OCI-LY7 (cell line): Measurements from ENCODE around the gene IRF8. TPM values are rescaled to one million over a fixed set of nuclear protein-coding genes. Genes with fewer than 3 reads are reported as not detected.

ENCODE experiments used
- BruUV-seq: library from RNA; stranded (reverse); fragments of 400-500 nt; replicated peaks from 2 replicates; lab custom pipeline; 2021; lab: Mats Ljungman, UMichigan
- CTCF ChIA-PET: fragments of 300-600 bp; sonication (Branson Sonifier 250); formaldehyde crosslinking; loops from one replicate; lab custom pipeline; 2022; ENCODE audit warnings: antibody characterized with exemption; ENCODE audit not compliant: unreplicated experiment; lab: Charles Lee
- POLR2A ChIA-PET: fragments of 300-600 bp; sonication (Branson Sonifier 250); formaldehyde crosslinking; loops from one replicate; lab custom pipeline; 2022; ENCODE audit warnings: antibody characterized with exemption; lab: Charles Lee
- DNase-seq: peaks from one replicate; pipeline ENCODE4 v3.0.0-alpha.2; 2015; ENCODE audit warnings: low spot score
- H2AFZ ChIP-seq: fragments of 200-600 bp; sonication (generic), shearing (Covaris generic); 2 replicates; pipeline ENCODE4 v1.6.1; 2014; ENCODE audit warnings: mild to moderate bottlenecking, antibody characterized with exemption, low read length, moderate library complexity
- H3K27ac ChIP-seq: fragments of 200-600 bp; sonication (generic); 2 replicates; pipeline ENCODE4 v1.5.1; 2014; ENCODE audit warnings: mixed run types, low read depth, mild to moderate bottlenecking, moderate library complexity, low read length, inconsistent platforms; ENCODE audit not compliant: poor library complexity, severe bottlenecking
- H3K36me3 ChIP-seq: fragments of 200-600 bp; sonication (generic); 2 replicates; pipeline ENCODE4 v1.6.1; 2014; ENCODE audit warnings: mild to moderate bottlenecking, antibody characterized with exemption, low read length, moderate library complexity, mixed read lengths; ENCODE audit not compliant: insufficient read depth
- H3K4me1 ChIP-seq: fragments of 200-600 bp; sonication (generic); 2 replicates; pipeline ENCODE4 v1.5.1; 2014; ENCODE audit warnings: mild to moderate bottlenecking, low read length; ENCODE audit not compliant: insufficient read depth, poor library complexity, severe bottlenecking
- H3K4me2 ChIP-seq: fragments of 200-600 bp; sonication (generic); 2 replicates; pipeline ENCODE4 v1.6.1; 2014; ENCODE audit warnings: mild to moderate bottlenecking, low read length
- H3K4me3 ChIP-seq: fragments of 200-600 bp; sonication (generic); 2 replicates; pipeline ENCODE4 v1.5.1; 2014; ENCODE audit warnings: mild to moderate bottlenecking, low read depth, low read length; ENCODE audit not compliant: poor library complexity, severe bottlenecking
- H3K79me2 ChIP-seq: fragments of 200-600 bp; sonication (generic); 2 replicates; pipeline ENCODE4 v1.6.1; 2016; ENCODE audit warnings: low read depth, mild to moderate bottlenecking, low read length, moderate library complexity, mixed read lengths; ENCODE audit not compliant: insufficient read depth
- H3K9me2 ChIP-seq: fragments of 200-600 bp; sonication (generic); 2 replicates; pipeline ENCODE4 v1.6.1; 2016; ENCODE audit warnings: mild to moderate bottlenecking, low read length, mixed read lengths; ENCODE audit not compliant: insufficient read depth
- H3K9me3 ChIP-seq: fragments of 200-600 bp; sonication (generic); 2 replicates; pipeline ENCODE4 v1.6.1; 2014; ENCODE audit warnings: mild to moderate bottlenecking, mixed run types, low read length, mixed read lengths
- H4K20me1 ChIP-seq: fragments of 200-600 bp; sonication (generic); 2 replicates; pipeline ENCODE4 v1.6.1; 2014; ENCODE audit warnings: mild to moderate bottlenecking, antibody characterized with exemption, low read length, moderate library complexity, mixed read lengths; ENCODE audit not compliant: insufficient read depth
- CTCF ChIP-seq: fragments of 200-600 bp; sonication (generic); conservative IDR thresholded peaks from 2 replicates; pipeline ENCODE4 v1.5.1; 2014; ENCODE audit warnings: mild to moderate bottlenecking, antibody characterized with exemption, low read length, moderate library complexity, mixed read lengths
- EZH2phosphoT487 ChIP-seq: fragments of 200-600 bp; sonication (generic); IDR thresholded peaks from 2 replicates; pipeline ENCODE4 v1.6.1; 2018; ENCODE audit warnings: low read depth, borderline replicate concordance, mild to moderate bottlenecking, mixed run types, antibody characterized with exemption, low read length, moderate library complexity, mixed read lengths
- intact Hi-C: fragments of 100-400 bp; cut with micrococcal nuclease; formaldehyde crosslinking; loops from one replicate; pipeline ENCODE4 v1.10.0; 2022; ENCODE audit not compliant: unreplicated experiment
- total RNA-seq, 2 experiments: library from RNA; depleted of rRNA in 1 of 2; stranded (reverse); fragments of >200 nt in 1 of 2; shearing (Covaris generic) in 1 of 2; gene quantifications; 2 replicates each; pipeline ENCODE4 v1.2.3, GENCODE V29; 2014 to 2022

Gene IRF8
- total RNA-seq, 2 experiments from 2014 or later: 181 to 224 TPM

GRCh38 chr16:85894266-85894665, 4.7 kb upstream of the IRF8 start:
- TF ChIP-seq EZH2phosphoT487 (no peak), CTCF (peak; percentile 76)
- intact Hi-C loops: loop anchor here (1.0 to 10.0 kb wide), 3 partner anchors 73 to 121 kb away; no protein-coding TSS in a partner anchor

GRCh38 chr16:85897382-85897781, 1.6 kb upstream of the IRF8 start:
- peak overlapping the region; percentile 96 for H3K4me3 ChIP-seq
- H2AFZ ChIP-seq: no peak overlapping the region
- no peak overlapping the region for H3K27ac ChIP-seq
- no peaks in the 10 kb centered on the region for H3K9me3 ChIP-seq
- TF ChIP-seq EZH2phosphoT487 (no peak), CTCF (peak; percentile 69)
- peak; percentile 46 for DNase-seq
- no peaks in the 10 kb centered on the region for H3K9me2 ChIP-seq
- H3K4me2 ChIP-seq: peak overlapping the region; percentile 85
- peaks cover 5% of the 10 kb centered on the region; the same call in 1 of the 2 replicates for H4K20me1 ChIP-seq
- CTCF ChIA-PET: no interaction called here
- intact Hi-C loops: loop anchor here (10.0 kb wide), 1 partner anchor 117 kb away; no protein-coding TSS in a partner anchor
- H3K79me2 ChIP-seq: peaks cover 47% of the 10 kb centered on the region
- H3K36me3 ChIP-seq: peaks cover 33% of the 10 kb centered on the region
- POLR2A ChIA-PET: interaction anchor here (0.6 kb wide), 1 partner anchor 9 kb away, joined by 3 read pairs; no protein-coding TSS in a partner anchor
- BruUV-seq: no TSS peak
- peaks cover 41% of the 10 kb centered on the region for H3K4me1 ChIP-seq

More at GRCh38 chr16:85894266-85894665, 4.7 kb upstream of the IRF8 start:
- BruUV-seq: no TSS peak
- H3K4me1 ChIP-seq: peaks cover 50% of the 10 kb centered on the region
- H3K4me2 ChIP-seq: no peak overlapping the region
- peak; percentile 71 for DNase-seq
- no peak overlapping the region for H3K27ac ChIP-seq
- POLR2A ChIA-PET: interaction anchor here (0.6 to 1.5 kb wide), 2 partner anchors 89 to 91 kb away, joined by 3 to 6 read pairs; no protein-coding TSS in a partner anchor
- CTCF ChIA-PET: interaction anchor here (0.6 to 1.3 kb wide), 5 partner anchors 9 to 94 kb away, joined by 3 to 9 read pairs (median 3); no protein-coding TSS in a partner anchor
- H3K4me3 ChIP-seq: no peak overlapping the region
- no peaks in the 10 kb centered on the region for H4K20me1 ChIP-seq
- peaks cover 2% of the 10 kb centered on the region; the same call in 1 of the 2 replicates for H3K36me3 ChIP-seq
- H3K79me2 ChIP-seq: peaks cover 15% of the 10 kb centered on the region
- no peaks in the 10 kb centered on the region for H3K9me3 ChIP-seq
- peak overlapping the region; percentile 45; the same call in 1 of the 2 replicates for H2AFZ ChIP-seq
- no peaks in the 10 kb centered on the region for H3K9me2 ChIP-seq

- intact Hi-C loops: loop anchor here (1.0 to 10.0 kb wide), 2 partner anchors 9 to 115 kb away; no protein-coding TSS in a partner anchor
- Histone ChIP-seq H3K36me3 (peaks cover 53% of the 10 kb centered on the region), H3K4me2 (peak overlapping the region; percentile 85), H3K79me2 (peaks cover 67% of the 10 kb centered on the region), H3K4me1 (peaks cover 51% of the 10 kb centered on the region), H3K4me3 (peak overlapping the region; percentile 96), H3K9me3 (no peaks in the 10 kb centered on the region), H3K9me2 (no peaks in the 10 kb centered on the region), H3K27ac (peak overlapping the region; percentile 99), H2AFZ (peak overlapping the region; percentile 2; the same call in 1 of the 2 replicates), H4K20me1 (peaks cover 5% of the 10 kb centered on the region; the same call in 1 of the 2 replicates)
- no peak for TF ChIP-seq EZH2phosphoT487
- TF ChIP-seq CTCF: no peak
- DNase-seq: no peak
- CTCF ChIA-PET: interaction anchor here (0.5 to 1.5 kb wide), 3 partner anchors 9 to 165 kb away, joined by 3 to 5 read pairs (median 3); no protein-coding TSS in a partner anchor
- POLR2A ChIA-PET: interaction anchor here (0.6 to 3.7 kb wide), 13 partner anchors 10 to 94 kb away, joined by 3 to 27 read pairs (median 3); no protein-coding TSS in a partner anchor
- BruUV-seq: TSS peak; percentile 72
Measured at GRCh38 chr16:85899444-85899843, 482 bp downstream of the IRF8 start.
